ENCODE measurements around the gene TIMM13.

DNA sequence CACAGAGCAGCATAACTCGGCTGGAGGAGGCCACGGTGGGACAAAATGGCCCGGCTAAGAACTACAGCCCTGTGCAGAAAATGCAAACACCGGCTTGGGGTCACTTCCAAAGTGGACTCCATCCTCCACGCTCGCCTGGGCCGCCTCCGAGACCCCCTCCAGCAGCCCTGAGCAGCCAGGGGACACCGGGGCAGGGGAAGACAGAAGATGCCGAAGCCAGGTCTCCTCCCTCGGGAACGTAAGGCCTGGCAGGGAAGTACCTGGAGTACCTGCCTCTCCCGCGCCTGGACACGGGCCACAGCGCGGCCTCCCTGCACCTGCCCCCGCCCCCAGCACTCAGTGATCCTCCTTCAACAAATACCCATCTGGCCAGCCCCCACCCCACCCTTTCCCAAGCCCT, 24.4 kb upstream of the TIMM13 start:
- TF ChIP-seq, protein P1, sequence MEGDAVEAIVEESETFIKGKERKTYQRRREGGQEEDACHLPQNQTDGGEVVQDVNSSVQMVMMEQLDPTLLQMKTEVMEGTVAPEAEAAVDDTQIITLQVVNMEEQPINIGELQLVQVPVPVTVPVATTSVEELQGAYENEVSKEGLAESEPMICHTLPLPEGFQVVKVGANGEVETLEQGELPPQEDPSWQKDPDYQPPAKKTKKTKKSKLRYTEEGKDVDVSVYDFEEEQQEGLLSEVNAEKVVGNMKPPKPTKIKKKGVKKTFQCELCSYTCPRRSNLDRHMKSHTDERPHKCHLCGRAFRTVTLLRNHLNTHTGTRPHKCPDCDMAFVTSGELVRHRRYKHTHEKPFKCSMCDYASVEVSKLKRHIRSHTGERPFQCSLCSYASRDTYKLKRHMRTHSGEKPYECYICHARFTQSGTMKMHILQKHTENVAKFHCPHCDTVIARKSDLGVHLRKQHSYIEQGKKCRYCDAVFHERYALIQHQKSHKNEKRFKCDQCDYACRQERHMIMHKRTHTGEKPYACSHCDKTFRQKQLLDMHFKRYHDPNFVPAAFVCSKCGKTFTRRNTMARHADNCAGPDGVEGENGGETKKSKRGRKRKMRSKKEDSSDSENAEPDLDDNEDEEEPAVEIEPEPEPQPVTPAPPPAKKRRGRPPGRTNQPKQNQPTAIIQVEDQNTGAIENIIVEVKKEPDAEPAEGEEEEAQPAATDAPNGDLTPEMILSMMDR (IDR thresholded peaks at IDR 0.05), result no peak
- no peak for TF ChIP-seq POLR2A (IDR thresholded peaks at IDR 0.05)

Measured in heart left ventricle (tissue), 13 donors.